A549 (cell line): ENCODE results near the gene PNPLA2. TPM values are rescaled to one million over a fixed set of nuclear protein-coding genes. Genes with fewer than 3 reads are reported as not detected.

Experiments
- ATAC-seq, 2 experiments: fragments of 200-7000 bp in 1 of 2; fragments of >200 bp in 1 of 2; cut with Nextera tagmentation in 1 of 2; cut with Tn5 transposase in 1 of 2; 3 replicates each; pipeline versions ENCODE4 v1.8.0 to v1.9.1; 2018 to 2020; ENCODE audit warnings: mild to moderate bottlenecking in 1 of 2, moderate library complexity in 1 of 2
- CTCF ChIA-PET: fragments of 300-600 bp; sonication (Branson Sonifier 250); formaldehyde crosslinking; extraction: SDS; loops from one replicate; lab custom pipeline; 2021; ENCODE audit warnings: antibody characterized with exemption, inconsistent platforms; lab: Yijun Ruan, JAX
- POLR2A ChIA-PET: fragments of 350-600 bp; formaldehyde crosslinking; extraction: SDS; loops from one replicate; lab custom pipeline; 2021; ENCODE audit warnings: antibody characterized with exemption, inconsistent platforms; lab: Yijun Ruan, JAX
- DNase-seq, 2 experiments: peaks; one replicate each; pipeline versions ENCODE4 v3.0.0 to v3.0.0-alpha.2; 2011 to 2016; ENCODE audit warnings: low read depth in 1 of 2, low spot score in 1 of 2
- FAIRE-seq: peaks from 2 replicates; lab custom pipeline; 2011; peaks lifted over from hg19 to GRCh38; lab: Jason Lieb, UNC
- H3K27ac ChIP-seq, 2 experiments: fragments of >200 bp; sonication (Bioruptor Twin); formaldehyde crosslinking; 3 replicates each; pipeline ENCODE4 v1.5.1; 2016 to 2017
- H3K4me1 ChIP-seq: fragments of >200 bp; sonication (Bioruptor Twin); formaldehyde crosslinking; 3 replicates; pipeline ENCODE4 v1.6.1; 2016
- H3K4me2 ChIP-seq: fragments of >200 bp; sonication (Bioruptor Twin); formaldehyde crosslinking; 3 replicates; pipeline ENCODE4 v1.6.1; 2016
- H3K4me3 ChIP-seq: fragments of >200 bp; sonication (Bioruptor Twin); formaldehyde crosslinking; 3 replicates; pipeline ENCODE4 v1.5.1; 2016
- H3K9me3 ChIP-seq: fragments of >200 bp; sonication (Bioruptor Twin); formaldehyde crosslinking; 3 replicates; pipeline ENCODE4 v1.6.1; 2016
- FOXS1 ChIP-seq: fragments of 250-450 bp; sonication (Bioruptor Pico); IDR thresholded peaks from 2 replicates; pipeline ENCODE4 v1.5.0; 2020; ENCODE audit warnings: mild to moderate bottlenecking, moderate library complexity
- HEYL ChIP-seq: fragments of 250-450 bp; sonication (Bioruptor Pico); IDR thresholded peaks from 2 replicates; pipeline ENCODE4 v1.8.0; 2021; ENCODE audit warnings: mild to moderate bottlenecking, moderate library complexity
- USF2 ChIP-seq: fragments of 450-650 bp; IDR thresholded peaks from 2 replicates; pipeline ENCODE4 v1.6.1; 2014; ENCODE audit warnings: antibody characterized with exemption
- WGBS: methylation state at CpG from one replicate; pipeline ENCODE4 v1.1.6; 2017; ENCODE audit errors: missing lambda C conversion rate; 5-methylcytosine and 5-hydroxymethylcytosine counted together
- polyA plus RNA-seq, 4 experiments: library from polyadenylated mRNA; depleted of rRNA in 3 of 4; stranded (reverse); fragments of >200 nt; fragmentation: RNase III in 1 of 4; extraction: RNeasy Plus Mini Kit Qiagen cat#74134 plus additional on column Dnase treatment in 1 of 4; gene quantifications; 2 replicates in 3 of 4; 3 replicates in 1 of 4; pipeline ENCODE4 v1.2.3, GENCODE V29; 2011 to 2017
- small RNA-seq, 6 experiments: library from RNA; depleted of rRNA; stranded (forward); fragments of <200 nt; gene quantifications; one replicate each; pipeline ENCODE3, GENCODE V24; 2012

PNPLA2 gene
- polyA plus RNA-seq, 2 of the 4 experiments (the other 2 are of a cell fraction): 13.2 to 25.4 TPM

- DNase-seq: no peak
- 84% methylated on average over 11 of the region's 12 CpGs for WGBS
- Histone ChIP-seq H3K4me2 (no peak overlapping the region), H3K9me3 (no peaks in the 10 kb centered on the region), H3K4me1 (peaks cover 5% of the 10 kb centered on the region; the same call in 1 of the 3 replicates), H3K27ac (no peak overlapping the region)
- no peak for FAIRE-seq
- no peak for ATAC-seq
- CTCF ChIA-PET: interaction anchor here (1.0 to 2.2 kb wide), 3 partner anchors 8 to 26 kb away, joined by 3 to 5 read pairs (median 4); no protein-coding TSS in a partner anchor
- POLR2A ChIA-PET: no interaction called here
- TF ChIP-seq HEYL (no peak), USF2 (no peak), FOXS1 (CRISPR knock-in tag) (no peak)
- TF ChIP-seq, all 56 proteins: peak for 0
- H3K4me3 ChIP-seq: no peak overlapping the region
Observed at GRCh38 chr11:873706-874105, 55.0 kb downstream of the PNPLA2 start.

Small RNAs within 50 kb of the gene (small RNA-seq; reads per million reads assigned to genes)
- 0 reads per million in 6 experiments for gene SNORA52

Other genes starting within 250 kb of the PNPLA2 start
- 8.6 and 10.8 TPM in 2 replicates for gene PHRF1, start 242.4 kb upstream of the PNPLA2 start, polyA plus RNA-seq (2011; rRNA removed)
- gene PHRF1, start 242.4 kb upstream of the PNPLA2 start, polyA plus RNA-seq (2017; fragmentation: RNase III; extraction: RNeasy Plus Mini Kit Qiagen cat#74134 plus additional on column Dnase treatment): 23.0 to 25.3 TPM (median 23.7 TPM) in 3 replicates
- 2.0 TPM in 2 replicates for gene IRF7, start 203.0 kb upstream of the PNPLA2 start, polyA plus RNA-seq (2011; rRNA removed)
- gene IRF7, start 203.0 kb upstream of the PNPLA2 start, polyA plus RNA-seq (2017; fragmentation: RNase III; extraction: RNeasy Plus Mini Kit Qiagen cat#74134 plus additional on column Dnase treatment): 3.1 to 3.8 TPM (median 3.4 TPM) in 3 replicates
- 0.12 and 0.26 TPM in 2 replicates for gene CDHR5, start 194.0 kb upstream of the PNPLA2 start, polyA plus RNA-seq (2011; rRNA removed)
- 0.07 to 0.08 TPM (median 0.07 TPM) in 3 replicates for gene CDHR5, start 194.0 kb upstream of the PNPLA2 start, polyA plus RNA-seq (2017; fragmentation: RNase III; extraction: RNeasy Plus Mini Kit Qiagen cat#74134 plus additional on column Dnase treatment)
- gene SCT, start 191.7 kb upstream of the PNPLA2 start, polyA plus RNA-seq (2011; rRNA removed): not detected in 2 replicates
- not detected in 3 replicates for gene SCT, start 191.7 kb upstream of the PNPLA2 start, polyA plus RNA-seq (2017; fragmentation: RNase III; extraction: RNeasy Plus Mini Kit Qiagen cat#74134 plus additional on column Dnase treatment)
- not detected in 2 replicates for gene DRD4, start 181.6 kb upstream of the PNPLA2 start, polyA plus RNA-seq (2011; rRNA removed)
- 0.07 to 0.17 TPM in 2 of 3 replicates, not detected in the other for gene DRD4, start 181.6 kb upstream of the PNPLA2 start, polyA plus RNA-seq (2017; fragmentation: RNase III; extraction: RNeasy Plus Mini Kit Qiagen cat#74134 plus additional on column Dnase treatment)
- gene DEAF1, start 123.7 kb upstream of the PNPLA2 start, polyA plus RNA-seq (2011; rRNA removed): 16.0 and 17.3 TPM in 2 replicates
- 23.5 to 25.8 TPM (median 24.0 TPM) in 3 replicates for gene DEAF1, start 123.7 kb upstream of the PNPLA2 start, polyA plus RNA-seq (2017; fragmentation: RNase III; extraction: RNeasy Plus Mini Kit Qiagen cat#74134 plus additional on column Dnase treatment)
- 15.1 and 15.2 TPM in 2 replicates for gene TMEM80, start 123.1 kb upstream of the PNPLA2 start, polyA plus RNA-seq (2011; rRNA removed)
- gene TMEM80, start 123.1 kb upstream of the PNPLA2 start, polyA plus RNA-seq (2017; fragmentation: RNase III; extraction: RNeasy Plus Mini Kit Qiagen cat#74134 plus additional on column Dnase treatment): 10.2 to 11.2 TPM (median 10.8 TPM) in 3 replicates
- gene EPS8L2, start 112.7 kb upstream of the PNPLA2 start, polyA plus RNA-seq (2011; rRNA removed): 60.7 and 69.9 TPM in 2 replicates
- gene EPS8L2, start 112.7 kb upstream of the PNPLA2 start, polyA plus RNA-seq (2017; fragmentation: RNase III; extraction: RNeasy Plus Mini Kit Qiagen cat#74134 plus additional on column Dnase treatment): 144 to 163 TPM (median 154 TPM) in 3 replicates
- gene TALDO1, start 71.5 kb upstream of the PNPLA2 start, polyA plus RNA-seq (2011; rRNA removed): 287 and 296 TPM in 2 replicates
- gene TALDO1, start 71.5 kb upstream of the PNPLA2 start, polyA plus RNA-seq (2017; fragmentation: RNase III; extraction: RNeasy Plus Mini Kit Qiagen cat#74134 plus additional on column Dnase treatment): 386 to 392 TPM (median 391 TPM) in 3 replicates
- gene GATD1, start 41.4 kb upstream of the PNPLA2 start, polyA plus RNA-seq (2011; rRNA removed): 14.5 and 16.8 TPM in 2 replicates
- gene GATD1, start 41.4 kb upstream of the PNPLA2 start, polyA plus RNA-seq (2017; fragmentation: RNase III; extraction: RNeasy Plus Mini Kit Qiagen cat#74134 plus additional on column Dnase treatment): 41.9 to 43.5 TPM (median 43.1 TPM) in 3 replicates
- gene CEND1, start 28.8 kb upstream of the PNPLA2 start, polyA plus RNA-seq (2011; rRNA removed): not detected in 2 replicates
- 1.0 to 1.3 TPM (median 1.0 TPM) in 3 replicates for gene CEND1, start 28.8 kb upstream of the PNPLA2 start, polyA plus RNA-seq (2017; fragmentation: RNase III; extraction: RNeasy Plus Mini Kit Qiagen cat#74134 plus additional on column Dnase treatment)
- 11.6 and 13.5 TPM in 2 replicates for gene SLC25A22, start 20.6 kb upstream of the PNPLA2 start, polyA plus RNA-seq (2011; rRNA removed)
- gene SLC25A22, start 20.6 kb upstream of the PNPLA2 start, polyA plus RNA-seq (2017; fragmentation: RNase III; extraction: RNeasy Plus Mini Kit Qiagen cat#74134 plus additional on column Dnase treatment): 18.7 to 21.8 TPM (median 19.5 TPM) in 3 replicates
- gene PIDD1, start 13.7 kb upstream of the PNPLA2 start, polyA plus RNA-seq (2011; rRNA removed): 6.3 and 6.5 TPM in 2 replicates
- 15.7 to 19.0 TPM (median 18.9 TPM) in 3 replicates for gene PIDD1, start 13.7 kb upstream of the PNPLA2 start, polyA plus RNA-seq (2017; fragmentation: RNase III; extraction: RNeasy Plus Mini Kit Qiagen cat#74134 plus additional on column Dnase treatment)
- gene RPLP2, start 8.9 kb upstream of the PNPLA2 start, polyA plus RNA-seq (2011; rRNA removed): 1,346 and 1,493 TPM in 2 replicates
- gene RPLP2, start 8.9 kb upstream of the PNPLA2 start, polyA plus RNA-seq (2017; fragmentation: RNase III; extraction: RNeasy Plus Mini Kit Qiagen cat#74134 plus additional on column Dnase treatment): 2,443 to 2,621 TPM (median 2,508 TPM) in 3 replicates
- 1.2 and 1.8 TPM in 2 replicates for gene CRACR2B, start 9.0 kb downstream of the PNPLA2 start, polyA plus RNA-seq (2011; rRNA removed)
- gene CRACR2B, start 9.0 kb downstream of the PNPLA2 start, polyA plus RNA-seq (2017; fragmentation: RNase III; extraction: RNeasy Plus Mini Kit Qiagen cat#74134 plus additional on column Dnase treatment): 3.0 to 3.3 TPM (median 3.1 TPM) in 3 replicates
- 409 and 523 TPM in 2 replicates for gene CD151, start 14.0 kb downstream of the PNPLA2 start, polyA plus RNA-seq (2011; rRNA removed)
- 649 to 701 TPM (median 695 TPM) in 3 replicates for gene CD151, start 14.0 kb downstream of the PNPLA2 start, polyA plus RNA-seq (2017; fragmentation: RNase III; extraction: RNeasy Plus Mini Kit Qiagen cat#74134 plus additional on column Dnase treatment)
- 140 and 197 TPM in 2 replicates for gene POLR2L, start 23.6 kb downstream of the PNPLA2 start, polyA plus RNA-seq (2011; rRNA removed)
- 773 to 868 TPM (median 807 TPM) in 3 replicates for gene POLR2L, start 23.6 kb downstream of the PNPLA2 start, polyA plus RNA-seq (2017; fragmentation: RNase III; extraction: RNeasy Plus Mini Kit Qiagen cat#74134 plus additional on column Dnase treatment)
- gene TSPAN4, start 23.9 kb downstream of the PNPLA2 start, polyA plus RNA-seq (2011; rRNA removed): 83.5 and 87.8 TPM in 2 replicates
- gene TSPAN4, start 23.9 kb downstream of the PNPLA2 start, polyA plus RNA-seq (2017; fragmentation: RNase III; extraction: RNeasy Plus Mini Kit Qiagen cat#74134 plus additional on column Dnase treatment): 145 to 150 TPM (median 146 TPM) in 3 replicates
- 53.8 and 58.4 TPM in 2 replicates for gene CHID1, start 91.9 kb downstream of the PNPLA2 start, polyA plus RNA-seq (2011; rRNA removed)
- 70.5 to 74.4 TPM (median 70.6 TPM) in 3 replicates for gene CHID1, start 91.9 kb downstream of the PNPLA2 start, polyA plus RNA-seq (2017; fragmentation: RNase III; extraction: RNeasy Plus Mini Kit Qiagen cat#74134 plus additional on column Dnase treatment)
- 60.4 and 72.6 TPM in 2 replicates for gene AP2A2, start 107.0 kb downstream of the PNPLA2 start, polyA plus RNA-seq (2011; rRNA removed)
- gene AP2A2, start 107.0 kb downstream of the PNPLA2 start, polyA plus RNA-seq (2017; fragmentation: RNase III; extraction: RNeasy Plus Mini Kit Qiagen cat#74134 plus additional on column Dnase treatment): 39.4 to 45.7 TPM (median 41.3 TPM) in 3 replicates
- gene MUC6, start 217.8 kb downstream of the PNPLA2 start, polyA plus RNA-seq (2011; rRNA removed): not detected in 2 replicates
- not detected in 3 replicates for gene MUC6, start 217.8 kb downstream of the PNPLA2 start, polyA plus RNA-seq (2017; fragmentation: RNase III; extraction: RNeasy Plus Mini Kit Qiagen cat#74134 plus additional on column Dnase treatment)